Tibial nerve (tissue), 3 donors: Measurements from ENCODE around the gene COA3.

Source experiments
- CTCF ChIP-seq, 5 experiments: fragments of 200-600 bp in 3 of 5; fragments of 450-650 bp in 2 of 5; sonication (generic) in 3 of 5; IDR thresholded peaks; one replicate each; pipeline ENCODE4 v1.5.1; 2016 to 2019; ENCODE audit warnings: antibody characterized with exemption in 5 of 5, mild to moderate bottlenecking in 3 of 5, moderate library complexity in 2 of 5
- POLR2A ChIP-seq, 2 donors: fragments of 450-650 bp; IDR thresholded peaks; one replicate each; pipeline ENCODE4 v1.6.1; 2017; ENCODE audit warnings: antibody characterized with exemption in 2 of 2, mild to moderate bottlenecking in 2 of 2, moderate library complexity in 2 of 2

GRCh38 chr17:42779304-42779935 lies 19.1 kb downstream of the COA3 start:
- TF ChIP-seq CTCF (IDR thresholded peaks at IDR 0.05): no peak
- no peak for TF ChIP-seq POLR2A (IDR thresholded peaks at IDR 0.05)
